Breast epithelium (tissue), 3 donors: ENCODE data around the gene NDUFAF2.

Source experiments
- POLR2A ChIP-seq: fragments of 450-650 bp; IDR thresholded peaks from one replicate; pipeline ENCODE4 v1.6.1; 2016; ENCODE audit warnings: antibody characterized with exemption, mild to moderate bottlenecking, moderate library complexity
- POLR2AphosphoS5 ChIP-seq, 3 donors: sonication (generic); formaldehyde crosslinking; IDR thresholded peaks; one replicate each; pipeline ENCODE4 v1.6.1; 2017; ENCODE audit warnings: antibody characterized with exemption in 3 of 3

GRCh38 chr5:61137835-61138234, 192.8 kb downstream of the NDUFAF2 start:
- TF ChIP-seq POLR2AphosphoS5 (IDR thresholded peaks at IDR 0.05) (no peak), POLR2A (no peak)
